Measurements from ENCODE around the gene FAM151A.
"Not testable (repeated sequence)": the region's sequence is repeated elsewhere in the genome, so short reads cannot be mapped to it uniquely, and the experiment has no call there.

The FAM151A gene

GRCh38 chr1:54636461-54637446 lies 13.4 kb upstream of the FAM151A start:
- DNase-seq (ENCODE audit: low spot score) = not testable (repeated sequence)

- not testable (repeated sequence) for DNase-seq (ENCODE audit: low spot score)
Observed at GRCh38 chr1:54635804-54636203, 12.5 kb upstream of the FAM151A start.

GRCh38 chr1:54627196-54627595 lies 3.9 kb upstream of the FAM151A start:
- DNase-seq (ENCODE audit: low spot score) = no peak

- DNase-seq (ENCODE audit: low spot score) = no peak
Observed at GRCh38 chr1:54624466-54625464, 1.4 kb upstream of the FAM151A start.

GRCh38 chr1:54619749-54620148 lies 3.6 kb downstream of the FAM151A start:
- DNase-seq (ENCODE audit: low spot score) = no peak

GRCh38 chr1:54615531-54616279 lies 7.6 kb downstream of the FAM151A start:
- DNase-seq (ENCODE audit: low spot score) = no peak

GRCh38 chr1:54614563-54614962 lies 8.8 kb downstream of the FAM151A start:
- no peak for DNase-seq (ENCODE audit: low spot score)

GRCh38 chr1:54614024-54614423 lies 9.3 kb downstream of the FAM151A start:
- no peak for DNase-seq (ENCODE audit: low spot score)

GRCh38 chr1:54611621-54612020 lies 11.7 kb downstream of the FAM151A start:
- DNase-seq (ENCODE audit: low spot score) = no peak

- DNase-seq (ENCODE audit: low spot score) = no peak
Observed at GRCh38 chr1:54610601-54611580, 12.4 kb downstream of the FAM151A start.

GRCh38 chr1:54610048-54610447 lies 13.3 kb downstream of the FAM151A start:
- DNase-seq (ENCODE audit: low spot score) = no peak

GRCh38 chr1:54609301-54609921 lies 13.9 kb downstream of the FAM151A start:
- DNase-seq (ENCODE audit: low spot score) = no peak

- no peak for DNase-seq (ENCODE audit: low spot score)
Observed at GRCh38 chr1:54608566-54609230, 14.6 kb downstream of the FAM151A start.

GRCh38 chr1:54607821-54608565 lies 15.3 kb downstream of the FAM151A start:
- DNase-seq (ENCODE audit: low spot score) = no peak

GRCh38 chr1:54606990-54607325 lies 16.4 kb downstream of the FAM151A start:
- DNase-seq (ENCODE audit: low spot score) = no peak

- no peak for DNase-seq (ENCODE audit: low spot score)
Observed at GRCh38 chr1:54606096-54606989, 17.0 kb downstream of the FAM151A start.

- DNase-seq (ENCODE audit: low spot score) = peak; percentile 20
Observed at GRCh38 chr1:54604572-54605370, 18.6 kb downstream of the FAM151A start.

Measured in activated CD4-positive, alpha-beta T cell treated with anti-CD3 and anti-CD28 coated beads, Interleukin-2, Interleukin-4, amounts not matched to agents 100 ng/mL and 50 ng/mL, durations not matched to agents 16 hours and 8 hours (primary cell).